ENCODE measurements around the gene ACIN1. TPM values are rescaled to one million over a fixed set of nuclear protein-coding genes. Genes with fewer than 3 reads are reported as not detected.

ACIN1 gene
- total and polyA plus RNA-seq, 3 donors from 2014 or later, result 151 to 216 (median 209) TPM

DNA sequence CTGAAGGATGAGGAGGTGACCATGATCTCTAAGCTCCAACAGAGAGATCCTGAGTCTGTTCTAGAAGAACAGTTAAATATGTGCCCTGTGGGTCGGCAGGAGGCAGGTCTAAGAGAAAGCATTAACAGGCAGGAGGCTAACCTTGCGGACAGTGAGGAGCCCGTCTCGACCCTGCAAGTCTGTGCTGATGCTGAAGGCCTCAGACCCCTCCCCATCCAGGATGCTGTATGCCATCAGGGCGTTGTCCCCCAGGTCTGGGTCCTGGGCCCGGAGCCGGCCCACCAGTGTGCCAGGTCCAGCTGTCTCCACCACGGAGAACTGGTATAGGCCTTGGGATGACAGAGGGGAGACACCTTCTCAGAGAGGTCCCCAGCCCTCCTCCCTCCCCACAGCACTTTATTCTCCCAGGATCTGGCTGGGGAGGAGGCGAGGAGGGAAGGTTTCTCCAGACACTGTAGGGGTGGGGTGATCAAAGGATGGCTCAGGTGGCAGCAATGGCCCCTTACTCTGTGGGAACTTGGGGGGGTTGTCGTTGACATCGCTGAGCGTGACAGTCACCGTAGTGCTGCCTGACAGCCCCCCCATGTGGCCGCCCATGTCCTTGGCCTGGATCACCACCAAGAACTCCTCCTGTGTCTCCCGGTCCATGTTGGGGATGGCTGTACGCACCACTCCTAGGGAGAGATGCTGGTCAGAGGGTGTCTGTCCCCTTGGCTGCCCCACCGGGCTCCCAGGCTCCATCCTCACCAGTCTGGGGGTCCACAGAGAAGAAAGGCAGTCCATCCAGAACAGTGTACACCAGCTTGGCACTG lies 40.7 kb downstream of the ACIN1 start:
- no peak overlapping the region for H3K4me3 ChIP-seq
- 73 to 76% methylated on average over 11 to 17 of the region's 17 CpGs for WGBS, 2 donors
- peaks cover 10% of the 10 kb centered on the region for H3K4me1 ChIP-seq
- H3K27me3 ChIP-seq, result no peaks in the 10 kb centered on the region
- H3K36me3 ChIP-seq (ENCODE audit: low read depth, missing control alignments), result no peaks in the 10 kb centered on the region
- intact Hi-C loops (cut with DNase I; ENCODE audit: low total_unique reads), result no loop called here
- H3K27ac ChIP-seq, result no peak overlapping the region
- H3K9me3 ChIP-seq, result no peaks in the 10 kb centered on the region
- DNase-seq, result peak; percentile 49
- TF ChIP-seq POLR2A (IDR thresholded peaks at IDR 0.05), result no peak
- TF ChIP-seq, protein P1, sequence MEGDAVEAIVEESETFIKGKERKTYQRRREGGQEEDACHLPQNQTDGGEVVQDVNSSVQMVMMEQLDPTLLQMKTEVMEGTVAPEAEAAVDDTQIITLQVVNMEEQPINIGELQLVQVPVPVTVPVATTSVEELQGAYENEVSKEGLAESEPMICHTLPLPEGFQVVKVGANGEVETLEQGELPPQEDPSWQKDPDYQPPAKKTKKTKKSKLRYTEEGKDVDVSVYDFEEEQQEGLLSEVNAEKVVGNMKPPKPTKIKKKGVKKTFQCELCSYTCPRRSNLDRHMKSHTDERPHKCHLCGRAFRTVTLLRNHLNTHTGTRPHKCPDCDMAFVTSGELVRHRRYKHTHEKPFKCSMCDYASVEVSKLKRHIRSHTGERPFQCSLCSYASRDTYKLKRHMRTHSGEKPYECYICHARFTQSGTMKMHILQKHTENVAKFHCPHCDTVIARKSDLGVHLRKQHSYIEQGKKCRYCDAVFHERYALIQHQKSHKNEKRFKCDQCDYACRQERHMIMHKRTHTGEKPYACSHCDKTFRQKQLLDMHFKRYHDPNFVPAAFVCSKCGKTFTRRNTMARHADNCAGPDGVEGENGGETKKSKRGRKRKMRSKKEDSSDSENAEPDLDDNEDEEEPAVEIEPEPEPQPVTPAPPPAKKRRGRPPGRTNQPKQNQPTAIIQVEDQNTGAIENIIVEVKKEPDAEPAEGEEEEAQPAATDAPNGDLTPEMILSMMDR (IDR thresholded peaks at IDR 0.05), result no peak

DNA sequence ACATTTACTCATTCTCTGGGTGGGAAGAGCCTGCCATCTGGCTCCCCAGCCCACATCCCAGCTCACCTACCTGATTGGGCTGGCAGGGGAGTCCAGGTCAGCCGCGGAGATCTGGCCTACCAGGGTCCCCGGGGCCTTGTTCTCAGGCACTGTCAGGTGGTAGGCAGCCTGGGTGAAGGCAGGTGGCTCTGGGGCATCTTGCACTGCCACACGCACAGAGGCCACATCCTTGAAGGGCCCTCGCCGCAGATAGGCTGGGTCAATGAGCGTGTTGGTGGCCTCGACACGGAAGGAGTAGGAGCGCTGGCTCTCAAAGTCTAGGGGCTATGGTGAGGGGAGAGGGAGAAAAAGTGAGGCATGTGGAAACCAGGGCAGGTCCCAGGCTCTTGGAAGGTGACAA lies 41.5 kb downstream of the ACIN1 start:
- 97 to 100% methylated on average over 1 to 10 of the region's 10 CpGs for WGBS, 2 donors
- intact Hi-C loops (cut with DNase I; ENCODE audit: low total_unique reads), result no loop called here
- H3K9me3 ChIP-seq, result no peaks in the 10 kb centered on the region

DNA sequence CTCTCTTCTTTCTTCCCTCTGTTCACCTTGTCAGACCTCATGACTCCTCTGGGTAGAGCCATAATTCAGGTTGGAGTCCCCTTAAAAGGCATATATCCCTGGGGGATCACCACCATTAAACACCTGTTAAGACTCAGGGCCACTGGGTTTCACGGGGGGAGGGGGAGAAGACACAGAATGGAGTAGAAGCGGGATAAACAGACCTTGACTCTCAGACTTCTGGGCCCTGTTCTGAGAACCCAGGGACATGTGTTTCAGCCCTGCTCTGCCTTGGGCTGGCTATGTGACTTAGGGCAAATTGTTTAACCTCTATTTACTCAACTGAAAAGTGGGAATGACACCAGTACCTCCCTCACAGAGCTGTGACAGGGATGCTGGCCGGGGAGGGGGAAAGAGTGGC lies 42.3 kb downstream of the ACIN1 start:
- no peak overlapping the region for H3K4me3 ChIP-seq
- no peak for TF ChIP-seq POLR2A (IDR thresholded peaks at IDR 0.05)
- TF ChIP-seq, protein P1 (IDR thresholded peaks at IDR 0.05), result no peak
- H3K27ac ChIP-seq, result no peak overlapping the region
- no peaks in the 10 kb centered on the region for H3K9me3 ChIP-seq
- no peaks in the 10 kb centered on the region for H3K27me3 ChIP-seq
- intact Hi-C loops (cut with DNase I; ENCODE audit: low total_unique reads), result no loop called here
- no peaks in the 10 kb centered on the region for H3K36me3 ChIP-seq (ENCODE audit: low read depth, missing control alignments)
- peaks cover 10% of the 10 kb centered on the region for H3K4me1 ChIP-seq
- no peak for DNase-seq
- WGBS, 2 donors, result 74 to 78% methylated on average over 3 of the region's 3 CpGs

More for the DNA sequence above, 41.5 kb downstream of the ACIN1 start:
- no peaks in the 10 kb centered on the region for H3K36me3 ChIP-seq (ENCODE audit: low read depth, missing control alignments)
- H3K27ac ChIP-seq, result no peak overlapping the region
- peaks cover 10% of the 10 kb centered on the region for H3K4me1 ChIP-seq
- H3K27me3 ChIP-seq, result no peaks in the 10 kb centered on the region
- no peak for TF ChIP-seq POLR2A (IDR thresholded peaks at IDR 0.05)
- TF ChIP-seq, protein P1 (IDR thresholded peaks at IDR 0.05), result no peak
- DNase-seq, result no peak
- H3K4me3 ChIP-seq, result no peak overlapping the region

DNA sequence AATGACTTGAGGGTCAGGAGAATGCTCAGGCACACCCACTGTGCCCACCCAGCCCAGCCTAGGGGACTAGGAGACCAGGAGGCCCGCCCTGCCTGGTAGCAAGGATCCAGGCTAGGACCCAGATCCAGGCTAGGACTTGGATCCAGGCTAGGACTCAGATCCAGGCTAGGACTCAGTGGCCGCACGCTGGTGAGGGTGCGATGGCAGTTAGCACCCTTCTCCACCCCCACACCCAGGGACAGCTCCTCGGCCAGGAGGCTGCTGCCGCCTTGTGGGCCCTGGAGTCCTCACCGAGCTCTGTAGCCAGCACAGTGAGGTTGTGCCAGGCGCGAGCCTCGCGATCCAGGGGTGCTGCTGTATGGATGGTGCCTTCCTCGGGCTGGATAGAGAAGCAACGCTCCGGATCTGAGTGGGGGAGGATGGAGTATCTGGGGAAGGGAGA lies 42.7 kb downstream of the ACIN1 start:
- Histone ChIP-seq H3K9me3 (no peaks in the 10 kb centered on the region), H3K36me3 (ENCODE audit: low read depth, missing control alignments) (no peaks in the 10 kb centered on the region), H3K27me3 (no peaks in the 10 kb centered on the region), H3K4me1 (peaks cover 10% of the 10 kb centered on the region), H3K27ac (no peak overlapping the region), H3K4me3 (no peak overlapping the region)
- WGBS, 2 donors, result 47 to 79% methylated on average over 10 to 14 of the region's 14 CpGs
- TF ChIP-seq, protein P1 (IDR thresholded peaks at IDR 0.05), result peak in 1 of 3 experiments; percentile 18
- TF ChIP-seq POLR2A (IDR thresholded peaks at IDR 0.05), result no peak
- peak; percentile 66 for DNase-seq
- intact Hi-C loops (cut with DNase I; ENCODE audit: low total_unique reads), result no loop called here

Measured in testis (tissue), 3 donors.